GM12875 (cell line): ENCODE measurements around the gene DYNC1I1.

Experiments
- H3K4me3 ChIP-seq: one replicate; pipeline ENCODE4 v1.5.1; 2011; ENCODE audit warnings: low read depth, low read length, control low read depth
- CTCF ChIP-seq: IDR thresholded peaks from 2 replicates; pipeline ENCODE4 v1.5.1; 2011; ENCODE audit warnings: low read depth, mild to moderate bottlenecking, control low read depth, inconsistent platforms, low read length, moderate library complexity, borderline replicate concordance; ENCODE audit not compliant: insufficient read depth

DYNC1I1 gene

GRCh38 chr7:95976369-95977060 lies 204.2 kb downstream of the DYNC1I1 start:
- no peak for TF ChIP-seq CTCF
- no peak overlapping the region for H3K4me3 ChIP-seq

- no peak overlapping the region for H3K4me3 ChIP-seq
Observed at GRCh38 chr7:95977994-95978393, 205.6 kb downstream of the DYNC1I1 start.

GRCh38 chr7:95980167-95980566 lies 207.8 kb downstream of the DYNC1I1 start:
- no peak overlapping the region for H3K4me3 ChIP-seq
- TF ChIP-seq CTCF: no peak

More at GRCh38 chr7:95977994-95978393, 205.6 kb downstream of the DYNC1I1 start:
- TF ChIP-seq CTCF: no peak

- H3K4me3 ChIP-seq: no peak overlapping the region
Observed at GRCh38 chr7:95980706-95981105, 208.4 kb downstream of the DYNC1I1 start.

GRCh38 chr7:95986178-95986764 lies 213.9 kb downstream of the DYNC1I1 start:
- no peak overlapping the region for H3K4me3 ChIP-seq
- no peak for TF ChIP-seq CTCF

More at GRCh38 chr7:95980706-95981105, 208.4 kb downstream of the DYNC1I1 start:
- TF ChIP-seq CTCF: no peak

GRCh38 chr7:95989301-95989700 lies 216.9 kb downstream of the DYNC1I1 start:
- no peak overlapping the region for H3K4me3 ChIP-seq
- TF ChIP-seq CTCF: no peak

- no peak for TF ChIP-seq CTCF
Observed at GRCh38 chr7:95993380-95993779, 221.0 kb downstream of the DYNC1I1 start.

More at GRCh38 chr7:95993380-95993779, 221.0 kb downstream of the DYNC1I1 start:
- H3K4me3 ChIP-seq: no peak overlapping the region
